Lower leg skin (tissue), 4 donors: ENCODE measurements around the gene TBCD. TPM values are rescaled to one million over a fixed set of nuclear protein-coding genes. Genes with fewer than 3 reads are reported as not detected.

Source experiments
- DNase-seq, 2 donors: peaks; one replicate each; pipeline ENCODE4 v3.0.0-alpha.2; 2019; ENCODE audit warnings: low spot score in 2 of 2
- H3K4me3 ChIP-seq: fragments of 200-600 bp; sonication (generic); 2 replicates; pipeline ENCODE4 v1.5.1; 2017; ENCODE audit warnings: mild to moderate bottlenecking, low read depth; ENCODE audit not compliant: poor library complexity, severe bottlenecking
- CTCF ChIP-seq, 3 donors: fragments of 450-650 bp; IDR thresholded peaks; one replicate each; pipeline ENCODE4 v1.5.1; 2016; ENCODE audit warnings: antibody characterized with exemption in 3 of 3, mild to moderate bottlenecking in 3 of 3, moderate library complexity in 2 of 3
- POLR2A ChIP-seq, 2 donors: fragments of 450-650 bp; IDR thresholded peaks; one replicate each; pipeline ENCODE4 v1.6.1; 2016 to 2017; ENCODE audit warnings: antibody characterized with exemption in 2 of 2, mild to moderate bottlenecking in 1 of 2, moderate library complexity in 1 of 2
- WGBS, 2 donors: methylation state at CpG; one replicate each; pipeline ENCODE4 v1.1.5; 2018; 5-methylcytosine and 5-hydroxymethylcytosine counted together
- intact Hi-C: fragments of 100-400 bp; cut with DNase I; formaldehyde crosslinking; loops from one replicate; pipeline ENCODE4 v1.15.0; 2023; ENCODE audit warnings: low total_unique reads
- total RNA-seq, 4 donors: library from RNA; depleted of rRNA; stranded (reverse); fragments of >200 nt; gene quantifications; one replicate each; pipeline ENCODE4 v1.1.0, GENCODE V29; 2016

TBCD gene
- total RNA-seq, 4 donors from 2014 or later: 38.7 to 73.4 (median 51.5) TPM

- H3K4me3 ChIP-seq: no peak overlapping the region
- no peak for DNase-seq
- TF ChIP-seq CTCF (IDR thresholded peaks at IDR 0.05): no peak
- no peak for TF ChIP-seq POLR2A (IDR thresholded peaks at IDR 0.05)
- 79 to 83% methylated on average over 25 of the region's 25 CpGs for WGBS, 2 donors
- intact Hi-C loops: no loop called here
Observed at GRCh38 chr17:82846061-82846691, 94.3 kb downstream of the TBCD start.

- H3K4me3 ChIP-seq: no peak overlapping the region
- no peak for TF ChIP-seq CTCF (IDR thresholded peaks at IDR 0.05)
- TF ChIP-seq POLR2A (IDR thresholded peaks at IDR 0.05): no peak
- DNase-seq: no peak
- intact Hi-C loops: no loop called here
- 75 to 87% methylated on average over 22 to 23 of the region's 23 CpGs for WGBS, 2 donors
Observed at GRCh38 chr17:82848022-82848592, 96.2 kb downstream of the TBCD start.

GRCh38 chr17:82849076-82849945, 97.4 kb downstream of the TBCD start:
- H3K4me3 ChIP-seq: no peak overlapping the region
- intact Hi-C loops: no loop called here
- no peak for DNase-seq
- WGBS, 2 donors: 90 to 91% methylated on average over 33 of the region's 33 CpGs
- no peak for TF ChIP-seq POLR2A (IDR thresholded peaks at IDR 0.05)
- TF ChIP-seq CTCF (IDR thresholded peaks at IDR 0.05): no peak

- TF ChIP-seq POLR2A (IDR thresholded peaks at IDR 0.05) (no peak), CTCF (IDR thresholded peaks at IDR 0.05) (no peak)
- intact Hi-C loops: no loop called here
- no peak for DNase-seq
- no peak overlapping the region for H3K4me3 ChIP-seq
- 90 to 91% methylated on average over 12 of the region's 12 CpGs for WGBS, 2 donors
Observed at GRCh38 chr17:82851381-82851780, 99.5 kb downstream of the TBCD start.

- DNase-seq: no peak
- no peak overlapping the region for H3K4me3 ChIP-seq
- 96% methylated on average over 11 of the region's 11 CpGs for WGBS, 2 donors
- intact Hi-C loops: no loop called here
- TF ChIP-seq CTCF (IDR thresholded peaks at IDR 0.05) (no peak), POLR2A (IDR thresholded peaks at IDR 0.05) (no peak)
Observed at GRCh38 chr17:82854226-82854625, 102.4 kb downstream of the TBCD start.
